Transverse colon (tissue), 4 donors: ENCODE data around the gene GNLY.
"Not testable (repeated sequence)": the region's sequence is repeated elsewhere in the genome, so short reads cannot be mapped to it uniquely, and the experiment has no call there.

Experiments
- EP300 ChIP-seq: sonication (generic); formaldehyde crosslinking; IDR thresholded peaks from one replicate; pipeline ENCODE4 v1.6.1; 2017; ENCODE audit warnings: antibody characterized with exemption, low read depth
- POLR2A ChIP-seq: fragments of 450-650 bp; IDR thresholded peaks from one replicate; pipeline ENCODE4 v1.6.1; 2016; ENCODE audit warnings: antibody characterized with exemption, mild to moderate bottlenecking, moderate library complexity
- POLR2AphosphoS5 ChIP-seq, 3 donors: sonication (generic); formaldehyde crosslinking; IDR thresholded peaks; one replicate each; pipeline ENCODE4 v1.6.1; 2016; ENCODE audit warnings: antibody characterized with exemption in 3 of 3
- TF ChIP-seq, protein P1 (sequence below), 5 experiments: fragments of 200-600 bp in 3 of 5; fragments of 450-650 bp in 2 of 5; sonication (generic) in 3 of 5; IDR thresholded peaks; 1 replicate in 2 of 5; 2 replicates in 3 of 5; pipeline ENCODE4 v1.5.1; 2016 to 2017; ENCODE audit warnings: antibody characterized with exemption in 5 of 5, inconsistent platforms in 3 of 5, mild to moderate bottlenecking in 2 of 5, moderate library complexity in 1 of 5

- TF ChIP-seq, protein P1, sequence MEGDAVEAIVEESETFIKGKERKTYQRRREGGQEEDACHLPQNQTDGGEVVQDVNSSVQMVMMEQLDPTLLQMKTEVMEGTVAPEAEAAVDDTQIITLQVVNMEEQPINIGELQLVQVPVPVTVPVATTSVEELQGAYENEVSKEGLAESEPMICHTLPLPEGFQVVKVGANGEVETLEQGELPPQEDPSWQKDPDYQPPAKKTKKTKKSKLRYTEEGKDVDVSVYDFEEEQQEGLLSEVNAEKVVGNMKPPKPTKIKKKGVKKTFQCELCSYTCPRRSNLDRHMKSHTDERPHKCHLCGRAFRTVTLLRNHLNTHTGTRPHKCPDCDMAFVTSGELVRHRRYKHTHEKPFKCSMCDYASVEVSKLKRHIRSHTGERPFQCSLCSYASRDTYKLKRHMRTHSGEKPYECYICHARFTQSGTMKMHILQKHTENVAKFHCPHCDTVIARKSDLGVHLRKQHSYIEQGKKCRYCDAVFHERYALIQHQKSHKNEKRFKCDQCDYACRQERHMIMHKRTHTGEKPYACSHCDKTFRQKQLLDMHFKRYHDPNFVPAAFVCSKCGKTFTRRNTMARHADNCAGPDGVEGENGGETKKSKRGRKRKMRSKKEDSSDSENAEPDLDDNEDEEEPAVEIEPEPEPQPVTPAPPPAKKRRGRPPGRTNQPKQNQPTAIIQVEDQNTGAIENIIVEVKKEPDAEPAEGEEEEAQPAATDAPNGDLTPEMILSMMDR (IDR thresholded peaks at IDR 0.05), result not testable (repeated sequence)
- TF ChIP-seq POLR2AphosphoS5 (IDR thresholded peaks at IDR 0.05); POLR2A; EP300: not testable (repeated sequence)
Observed at GRCh38 chr2:85714421-85714820, 20.3 kb downstream of the GNLY start.
